ENCODE results near the gene PLEKHM3. TPM values are rescaled to one million over a fixed set of nuclear protein-coding genes. Genes with fewer than 3 reads are reported as not detected.

The PLEKHM3 gene
- total RNA-seq, 1 experiment from 2014 or later: 6.5 TPM

GRCh38 chr2:207865210-207865609 lies 160.1 kb downstream of the PLEKHM3 start:
- H3K9me3 ChIP-seq (ENCODE audit: low read depth, low read length, poor library complexity, severe bottlenecking): no peaks in the 10 kb centered on the region
- no peak overlapping the region for H3K27ac ChIP-seq (ENCODE audit: low read depth, low read length, poor library complexity, severe bottlenecking)
- ChIA-PET POLR2A (ENCODE audit: low non-redundant PET) (no interaction called here), CTCF (no interaction called here)
- TF ChIP-seq CTCF (conservative IDR thresholded peaks at IDR 0.05; ENCODE audit: low read depth, low read length) (no peak), EZH2 (IDR thresholded peaks at IDR 0.05; ENCODE audit: borderline replicate concordance, low read depth, low read length, poor library complexity, severe bottlenecking) (no peak)
- no peaks in the 10 kb centered on the region for H3K27me3 ChIP-seq (replicated peaks; ENCODE audit: insufficient read depth, low read depth, low read length, poor library complexity)
- intact Hi-C loops (cut with micrococcal nuclease; ENCODE audit: unreplicated experiment): no loop called here
- no peak for DNase-seq (ENCODE audit: low spot score)
- H3K4me3 ChIP-seq (ENCODE audit: low read depth, low read length, poor library complexity, severe bottlenecking): no peak overlapping the region
- no TSS peak for BruUV-seq (replicated peaks)
- no peaks in the 10 kb centered on the region for H3K36me3 ChIP-seq (ENCODE audit: insufficient read depth, low read length, poor library complexity, severe bottlenecking)
- H3K4me1 ChIP-seq (ENCODE audit: insufficient read depth, low read length, poor library complexity, severe bottlenecking): no peaks in the 10 kb centered on the region

- H3K4me3 ChIP-seq (ENCODE audit: low read depth, low read length, poor library complexity, severe bottlenecking): no peak overlapping the region
- H3K36me3 ChIP-seq (ENCODE audit: insufficient read depth, low read length, poor library complexity, severe bottlenecking): no peaks in the 10 kb centered on the region
- no peaks in the 10 kb centered on the region for H3K4me1 ChIP-seq (ENCODE audit: insufficient read depth, low read length, poor library complexity, severe bottlenecking)
- no peaks in the 10 kb centered on the region for H3K9me3 ChIP-seq (ENCODE audit: low read depth, low read length, poor library complexity, severe bottlenecking)
- no peaks in the 10 kb centered on the region for H3K27me3 ChIP-seq (replicated peaks; ENCODE audit: insufficient read depth, low read depth, low read length, poor library complexity)
- DNase-seq (ENCODE audit: low spot score): no peak
- ChIA-PET CTCF (no interaction called here), POLR2A (ENCODE audit: low non-redundant PET) (no interaction called here)
- no peak overlapping the region for H3K27ac ChIP-seq (ENCODE audit: low read depth, low read length, poor library complexity, severe bottlenecking)
- BruUV-seq (replicated peaks): no TSS peak
- intact Hi-C loops (cut with micrococcal nuclease; ENCODE audit: unreplicated experiment): no loop called here
- TF ChIP-seq EZH2 (IDR thresholded peaks at IDR 0.05; ENCODE audit: borderline replicate concordance, low read depth, low read length, poor library complexity, severe bottlenecking) (no peak), CTCF (conservative IDR thresholded peaks at IDR 0.05; ENCODE audit: low read depth, low read length) (no peak)
Observed at GRCh38 chr2:207863345-207863744, 162.0 kb downstream of the PLEKHM3 start.

GRCh38 chr2:207861789-207862188 lies 163.5 kb downstream of the PLEKHM3 start:
- TF ChIP-seq CTCF (conservative IDR thresholded peaks at IDR 0.05; ENCODE audit: low read depth, low read length) (no peak), EZH2 (IDR thresholded peaks at IDR 0.05; ENCODE audit: borderline replicate concordance, low read depth, low read length, poor library complexity, severe bottlenecking) (no peak)
- no peak for DNase-seq (ENCODE audit: low spot score)
- no peak overlapping the region for H3K4me3 ChIP-seq (ENCODE audit: low read depth, low read length, poor library complexity, severe bottlenecking)
- ChIA-PET CTCF (no interaction called here), POLR2A (ENCODE audit: low non-redundant PET) (no interaction called here)
- intact Hi-C loops (cut with micrococcal nuclease; ENCODE audit: unreplicated experiment): no loop called here
- H3K36me3 ChIP-seq (ENCODE audit: insufficient read depth, low read length, poor library complexity, severe bottlenecking): no peaks in the 10 kb centered on the region
- no TSS peak for BruUV-seq (replicated peaks)
- H3K27me3 ChIP-seq (replicated peaks; ENCODE audit: insufficient read depth, low read depth, low read length, poor library complexity): no peaks in the 10 kb centered on the region
- H3K9me3 ChIP-seq (ENCODE audit: low read depth, low read length, poor library complexity, severe bottlenecking): no peaks in the 10 kb centered on the region
- H3K27ac ChIP-seq (ENCODE audit: low read depth, low read length, poor library complexity, severe bottlenecking): no peak overlapping the region
- H3K4me1 ChIP-seq (ENCODE audit: insufficient read depth, low read length, poor library complexity, severe bottlenecking): no peaks in the 10 kb centered on the region

Data from A673 (cell line).